ENCODE measurements around the gene INPP5D.

DNA sequence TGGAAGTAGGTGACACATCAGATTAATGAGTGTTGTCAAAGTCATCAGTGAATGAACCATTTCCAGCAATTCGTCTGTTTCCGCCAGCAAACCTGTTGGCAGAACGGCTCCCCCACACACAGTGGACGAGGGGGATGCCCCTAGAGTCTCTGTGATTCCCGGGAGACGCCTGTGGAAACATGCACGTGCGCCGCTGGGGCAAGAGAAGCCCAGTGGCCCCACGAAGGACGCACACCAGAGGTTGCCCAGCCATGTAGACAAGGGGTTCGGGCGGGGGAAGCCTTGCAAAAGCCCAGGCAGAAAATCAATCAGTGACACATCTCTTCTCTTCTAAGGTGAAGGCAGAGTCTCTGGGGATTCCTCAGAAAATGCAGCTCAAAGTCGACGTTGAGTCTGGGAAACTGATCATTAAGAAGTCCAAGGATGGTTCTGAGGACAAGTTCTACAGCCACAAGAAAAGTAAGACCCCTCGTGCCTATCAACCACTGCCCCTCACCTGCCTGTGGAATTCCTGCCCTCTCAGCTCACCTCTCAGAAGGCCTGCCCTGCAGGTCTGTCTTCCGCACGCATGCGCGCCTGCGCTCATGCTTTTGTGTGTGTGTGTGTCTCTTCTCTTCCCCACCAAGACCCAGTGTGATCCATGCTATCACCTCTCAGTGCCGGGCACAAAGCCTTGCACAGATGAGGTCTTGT lies 87.1 kb downstream of the INPP5D start:
- TF ChIP-seq, protein P1, sequence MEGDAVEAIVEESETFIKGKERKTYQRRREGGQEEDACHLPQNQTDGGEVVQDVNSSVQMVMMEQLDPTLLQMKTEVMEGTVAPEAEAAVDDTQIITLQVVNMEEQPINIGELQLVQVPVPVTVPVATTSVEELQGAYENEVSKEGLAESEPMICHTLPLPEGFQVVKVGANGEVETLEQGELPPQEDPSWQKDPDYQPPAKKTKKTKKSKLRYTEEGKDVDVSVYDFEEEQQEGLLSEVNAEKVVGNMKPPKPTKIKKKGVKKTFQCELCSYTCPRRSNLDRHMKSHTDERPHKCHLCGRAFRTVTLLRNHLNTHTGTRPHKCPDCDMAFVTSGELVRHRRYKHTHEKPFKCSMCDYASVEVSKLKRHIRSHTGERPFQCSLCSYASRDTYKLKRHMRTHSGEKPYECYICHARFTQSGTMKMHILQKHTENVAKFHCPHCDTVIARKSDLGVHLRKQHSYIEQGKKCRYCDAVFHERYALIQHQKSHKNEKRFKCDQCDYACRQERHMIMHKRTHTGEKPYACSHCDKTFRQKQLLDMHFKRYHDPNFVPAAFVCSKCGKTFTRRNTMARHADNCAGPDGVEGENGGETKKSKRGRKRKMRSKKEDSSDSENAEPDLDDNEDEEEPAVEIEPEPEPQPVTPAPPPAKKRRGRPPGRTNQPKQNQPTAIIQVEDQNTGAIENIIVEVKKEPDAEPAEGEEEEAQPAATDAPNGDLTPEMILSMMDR (IDR thresholded peaks at IDR 0.05; ENCODE audit: insufficient read depth, low read length, poor library complexity, severe bottlenecking), result no peak
- TF ChIP-seq EZH2phosphoT487 (conservative IDR thresholded peaks at IDR 0.05; ENCODE audit: low read length), result no peak

Measured in SU-DHL-6 (cell line).